ENCODE data around the gene DLGAP1.

Gene DLGAP1

GRCh38 chr18:3679241-3679640 lies 775.9 kb downstream of the DLGAP1 start:
- intact Hi-C loops (cut with DNase I) = no loop called here
- no peak for DNase-seq

GRCh38 chr18:3675994-3676393 lies 779.1 kb downstream of the DLGAP1 start:
- intact Hi-C loops (cut with DNase I) = no loop called here
- no peak for DNase-seq

- DNase-seq = no peak
- intact Hi-C loops (cut with DNase I) = no loop called here
These were observed 779.7 kb downstream of the DLGAP1 start for GRCh38 chr18:3675446-3675845.

- DNase-seq = no peak
- intact Hi-C loops (cut with DNase I) = no loop called here
These were observed 783.9 kb downstream of the DLGAP1 start for GRCh38 chr18:3671176-3671575.

GRCh38 chr18:3669376-3669775 lies 785.7 kb downstream of the DLGAP1 start:
- DNase-seq = no peak
- intact Hi-C loops (cut with DNase I) = loop anchor here (5.0 kb wide), 3 partner anchors 72 to 387 kb away; no protein-coding TSS in a partner anchor

- no peak for DNase-seq
- intact Hi-C loops (cut with DNase I) = loop anchor here (5.0 kb wide), 3 partner anchors 70 to 385 kb away; no protein-coding TSS in a partner anchor
These were observed 787.6 kb downstream of the DLGAP1 start for GRCh38 chr18:3667255-3668137.

GRCh38 chr18:3666526-3667254 lies 788.4 kb downstream of the DLGAP1 start:
- intact Hi-C loops (cut with DNase I) = loop anchor here (5.0 kb wide), 3 partner anchors 69 to 384 kb away; no protein-coding TSS in a partner anchor
- no peak for DNase-seq

GRCh38 chr18:3665780-3666525 lies 789.2 kb downstream of the DLGAP1 start:
- peak; percentile 60 to 95 (median 86) for DNase-seq
- intact Hi-C loops (cut with DNase I) = loop anchor here (5.0 kb wide), 3 partner anchors 69 to 384 kb away; no protein-coding TSS in a partner anchor

- intact Hi-C loops (cut with DNase I) = loop anchor here (5.0 kb wide), 3 partner anchors 68 to 383 kb away; no protein-coding TSS in a partner anchor
- no peak for DNase-seq
These were observed 789.9 kb downstream of the DLGAP1 start for GRCh38 chr18:3665204-3665603.

GRCh38 chr18:3664563-3665178 lies 790.4 kb downstream of the DLGAP1 start:
- peak in 12 of 42 donors; percentile 13 to 65 (median 38) for DNase-seq
- intact Hi-C loops (cut with DNase I) = loop anchor here (5.0 kb wide), 3 partner anchors 67 to 382 kb away; no protein-coding TSS in a partner anchor

- intact Hi-C loops (cut with DNase I) = no loop called here
- no peak for DNase-seq
These were observed 791.1 kb downstream of the DLGAP1 start for GRCh38 chr18:3663870-3664512.

GRCh38 chr18:3661989-3662388 lies 793.1 kb downstream of the DLGAP1 start:
- no peak for DNase-seq
- intact Hi-C loops (cut with DNase I) = no loop called here

GRCh38 chr18:3660739-3661515 lies 794.2 kb downstream of the DLGAP1 start:
- peak in 2 of 42 donors; percentile 15 to 20 for DNase-seq
- intact Hi-C loops (cut with DNase I) = no loop called here

- DNase-seq = no peak
- intact Hi-C loops (cut with DNase I) = no loop called here
These were observed 796.6 kb downstream of the DLGAP1 start for GRCh38 chr18:3658529-3658928.

GRCh38 chr18:3655254-3656050 lies 799.7 kb downstream of the DLGAP1 start:
- intact Hi-C loops (cut with DNase I) = no loop called here
- no peak for DNase-seq

- no peak for DNase-seq
- intact Hi-C loops (cut with DNase I) = no loop called here
These were observed 800.5 kb downstream of the DLGAP1 start for GRCh38 chr18:3654442-3655253.

Data from head of caudate nucleus (tissue), 42 donors.